Activated CD8-positive, alpha-beta T cell treated with anti-CD3 and anti-CD28 coated beads for 36 hours (primary cell): ENCODE data around the gene MRTO4. TPM values are rescaled to one million over a fixed set of nuclear protein-coding genes. Genes with fewer than 3 reads are reported as not detected.

ENCODE experiments used
- ATAC-seq: fragments of 200-7000 bp; cut with Tn5 transposase; one replicate; pipeline ENCODE4 v1.10.0; 2021; ENCODE audit warnings: mild to moderate bottlenecking, moderate library complexity
- CTCF ChIA-PET: fragments of 350-600 bp; sonication (Branson Sonifier 250); formaldehyde crosslinking; loops from one replicate; lab custom pipeline; 2021; ENCODE audit warnings: antibody characterized with exemption; lab: Charles Lee
- POLR2A ChIA-PET: fragments of 350-600 bp; sonication (Branson Sonifier 250); formaldehyde crosslinking; loops from one replicate; lab custom pipeline; 2021; ENCODE audit warnings: antibody characterized with exemption; lab: Charles Lee
- DNase-seq: peaks from one replicate; pipeline ENCODE4 v3.0.0-alpha.2; 2020
- H3K27ac Mint-ChIP-seq: one replicate; pipeline ENCODE4 v1.8.0; 2021; ENCODE audit warnings: mild to moderate bottlenecking, mixed read lengths
- H3K27me3 Mint-ChIP-seq: one replicate; pipeline ENCODE4 v1.8.0; 2021; ENCODE audit warnings: mixed read lengths
- H3K36me3 Mint-ChIP-seq: one replicate; pipeline ENCODE4 v1.8.0; 2021; ENCODE audit warnings: low read depth, mixed read lengths
- H3K4me1 Mint-ChIP-seq: one replicate; pipeline ENCODE4 v1.8.0; 2021; ENCODE audit warnings: low read depth, mixed read lengths
- H3K4me3 Mint-ChIP-seq: one replicate; pipeline ENCODE4 v1.8.0; 2021; ENCODE audit warnings: mild to moderate bottlenecking, moderate library complexity, mixed read lengths
- H3K9me3 Mint-ChIP-seq: one replicate; pipeline ENCODE4 v1.8.0; 2021; ENCODE audit warnings: mixed read lengths
- CTCF ChIP-seq: fragments of 200-600 bp; IDR thresholded peaks from one replicate; pipeline ENCODE4 v1.8.0; 2022; ENCODE audit warnings: antibody characterized with exemption, mild to moderate bottlenecking
- intact Hi-C: fragments of 100-400 bp; cut with micrococcal nuclease; formaldehyde crosslinking; loops from one replicate; pipeline ENCODE4 v1.10.0; 2022
- total RNA-seq, 2 experiments: library from RNA; stranded (reverse); gene quantifications; one replicate each; pipeline ENCODE4 v1.2.3, GENCODE V29; 2021

The MRTO4 gene
- 10 to 100 TPM; 90.9 to 93.4 TPM for total RNA-seq

GRCh38 chr1:19251305-19252196, at the start of gene MRTO4, which contains the start of gene EMC1:
TSS of gene MRTO4 (plus strand) at chr1:19251805. CDS start at chr1:19251836, 31 bp downstream.
TSS of gene EMC1 (minus strand) at chr1:19251524. CDS start at chr1:19251509, 15 bp downstream.
- H3K27me3 Mint-ChIP-seq, result no peaks in the 10 kb centered on the region
- ATAC-seq, result peak; percentile 93
- H3K4me3 Mint-ChIP-seq, result peak within 1 kb of the TSS; percentile 95
- DNase-seq, result peak; percentile 93
- H3K27ac Mint-ChIP-seq, result peak within 1 kb of the TSS; percentile 94
- CTCF ChIA-PET, result interaction anchor here (0.9 to 2.3 kb wide), 4 partner anchors 11 to 410 kb away, joined by 3 to 10 read pairs (median 3); no protein-coding TSS in a partner anchor
- no peaks in the 10 kb centered on the region for H3K9me3 Mint-ChIP-seq
- TF ChIP-seq CTCF, result no peak
- peaks cover 44% of the 10 kb centered on the region for H3K36me3 Mint-ChIP-seq
- intact Hi-C loops, result no loop called here
- POLR2A ChIA-PET, result interaction anchor here (0.6 to 3.8 kb wide), 27 partner anchors 11 to 551 kb away, joined by 3 to 54 read pairs (median 3); partner anchors contain the start of genes AKR7A2, AKR7A3, SLC66A1 and UBR4
- peaks cover 33% of the 10 kb centered on the region for H3K4me1 Mint-ChIP-seq

GRCh38 chr1:19202396-19202795, 49.2 kb upstream of the MRTO4 start:
- no peak for TF ChIP-seq CTCF
- peaks cover 51% of the 10 kb centered on the region for H3K36me3 Mint-ChIP-seq
- no peak overlapping the region for H3K4me3 Mint-ChIP-seq
- peak overlapping the region; percentile 46 for H3K27ac Mint-ChIP-seq
- peaks cover 49% of the 10 kb centered on the region for H3K4me1 Mint-ChIP-seq
- intact Hi-C loops, result no loop called here
- no peak for DNase-seq
- no peaks in the 10 kb centered on the region for H3K9me3 Mint-ChIP-seq
- ATAC-seq, result peak; percentile 48
- POLR2A ChIA-PET, result interaction anchor here (0.6 to 1.0 kb wide), 3 partner anchors 8 to 13 kb away, joined by 3 to 4 read pairs (median 3); partner anchors contain the start of gene UBR4
- CTCF ChIA-PET, result interaction anchor here (1.7 to 2.3 kb wide), 2 partner anchors 22 to 38 kb away, joined by 6 to 7 read pairs; no protein-coding TSS in a partner anchor
- H3K27me3 Mint-ChIP-seq, result no peaks in the 10 kb centered on the region

GRCh38 chr1:19203440-19203839, 48.2 kb upstream of the MRTO4 start:
- POLR2A ChIA-PET, result interaction anchor here (0.7 kb wide), 1 partner anchor 258 kb away, joined by 4 read pairs; no protein-coding TSS in a partner anchor
- Mint-ChIP-seq H3K4me1 (peaks cover 57% of the 10 kb centered on the region), H3K9me3 (no peaks in the 10 kb centered on the region), H3K27ac (no peak overlapping the region), H3K36me3 (peaks cover 49% of the 10 kb centered on the region), H3K4me3 (no peak overlapping the region), H3K27me3 (no peaks in the 10 kb centered on the region)
- no peak for DNase-seq
- CTCF ChIA-PET, result interaction anchor here (2.3 kb wide), 1 partner anchor 23 kb away, joined by 7 read pairs; no protein-coding TSS in a partner anchor
- no peak for TF ChIP-seq CTCF
- intact Hi-C loops, result no loop called here
- ATAC-seq, result no peak

- no peak for TF ChIP-seq CTCF
- intact Hi-C loops, result no loop called here
- H3K9me3 Mint-ChIP-seq, result no peaks in the 10 kb centered on the region
- H3K4me3 Mint-ChIP-seq, result no peak overlapping the region
- ATAC-seq, result no peak
- ChIA-PET CTCF (interaction anchor here (1.4 to 2.3 kb wide), 2 partner anchors 25 to 109 kb away, joined by 3 to 7 read pairs; no protein-coding TSS in a partner anchor), POLR2A (interaction anchor here (1.2 kb wide), 2 partner anchors 28 to 47 kb away, joined by 3 read pairs; partner anchors contain the start of genes EMC1 and MRTO4)
- H3K27me3 Mint-ChIP-seq, result no peaks in the 10 kb centered on the region
- DNase-seq, result no peak
- H3K36me3 Mint-ChIP-seq, result peaks cover 47% of the 10 kb centered on the region
- H3K4me1 Mint-ChIP-seq, result peaks cover 64% of the 10 kb centered on the region
- peak overlapping the region; percentile 47 for H3K27ac Mint-ChIP-seq
Measured at GRCh38 chr1:19204446-19205266, 46.9 kb upstream of the MRTO4 start.
